Measurements from ENCODE around the gene TPGS2.

Gene TPGS2

GRCh38 chr18:36851202-36851590 is 22.4 kb upstream of the TPGS2 start:
- TF ChIP-seq BACH2 (CRISPR knock-in tag; IDR thresholded peaks at IDR 0.05; ENCODE audit: borderline replicate concordance), result no peak
- TF ChIP-seq ZNF70 (CRISPR knock-in tag; IDR thresholded peaks at IDR 0.05), result no peak
- TF ChIP-seq OSR1 (CRISPR knock-in tag; IDR thresholded peaks at IDR 0.05), result no peak
- peak; percentile 29 for ATAC-seq

DNA sequence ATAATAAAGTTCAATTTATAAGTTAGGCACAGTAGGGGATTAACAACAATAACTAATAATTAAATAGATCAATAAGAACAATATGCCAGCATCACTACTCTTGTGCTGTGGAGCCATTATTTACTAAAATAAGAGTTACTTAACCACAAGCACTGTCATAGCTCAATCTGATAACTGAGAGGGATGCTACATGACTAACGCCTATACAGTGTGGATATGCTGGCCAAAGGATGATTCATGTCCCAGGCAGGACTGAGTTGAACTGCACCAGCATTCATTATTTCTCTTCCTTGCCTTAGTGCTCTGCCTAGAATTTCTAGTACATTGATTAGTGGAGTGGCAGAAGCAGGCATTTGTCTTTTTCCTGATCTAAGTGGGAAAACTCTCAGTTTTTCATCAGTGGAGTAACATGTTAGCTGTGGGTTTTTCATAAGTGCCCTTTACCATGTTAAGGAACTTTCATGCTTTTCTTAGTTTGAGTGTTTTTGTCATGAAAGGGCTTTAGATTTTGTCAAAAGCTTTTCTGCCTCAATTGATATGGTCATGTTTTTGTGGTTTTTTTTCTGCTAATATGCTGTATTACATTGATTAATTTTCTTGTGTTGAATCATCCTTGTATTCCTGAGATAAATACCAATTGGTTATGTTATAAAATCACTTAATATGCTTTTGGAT is 21.9 kb upstream of the TPGS2 start:
- TF ChIP-seq OSR1 (CRISPR knock-in tag; IDR thresholded peaks at IDR 0.05) (no peak), ZNF565 (CRISPR knock-in tag; conservative IDR thresholded peaks at IDR 0.05; ENCODE audit: low read depth) (no peak), CSDC2 (CRISPR knock-in tag; IDR thresholded peaks at IDR 0.05) (no peak), ISL1 (CRISPR knock-in tag; IDR thresholded peaks at IDR 0.05) (0 out of 2 replicates have a peak, but pooled peaks have one; percentile 26)
- ATAC-seq, result peak; percentile 100

- ATAC-seq, result peak; percentile 34; the same call in 2 of the 3 replicates
- TF ChIP-seq GLIS3 (CRISPR knock-in tag; IDR thresholded peaks at IDR 0.05) (no peak), PPARA (CRISPR knock-in tag; IDR thresholded peaks at IDR 0.05; ENCODE audit: borderline replicate concordance) (no peak), ZNF565 (CRISPR knock-in tag; conservative IDR thresholded peaks at IDR 0.05; ENCODE audit: low read depth) (no peak)
These were observed 20.6 kb upstream of the TPGS2 start for GRCh38 chr18:36849288-36850006.

DNA sequence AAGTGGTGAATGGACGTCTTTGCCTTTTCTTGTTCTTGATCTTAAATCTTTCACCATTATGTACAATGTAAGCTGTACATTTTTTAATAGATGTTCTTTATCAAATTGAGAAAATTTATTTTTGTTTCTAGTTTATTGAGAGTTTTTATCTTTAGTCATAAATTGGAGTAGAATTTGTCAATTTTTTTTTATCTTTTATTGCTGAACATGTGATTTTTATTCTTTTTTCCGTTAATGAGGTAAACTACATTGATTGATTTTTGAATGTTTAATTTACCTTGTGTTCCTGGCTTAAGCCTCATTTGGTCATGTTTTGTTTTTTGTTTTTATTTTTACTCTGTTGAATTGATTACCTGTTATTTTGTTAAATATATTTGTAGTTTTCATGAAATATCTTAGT is 19.8 kb upstream of the TPGS2 start:
- TF ChIP-seq ZFP30 (CRISPR knock-in tag; IDR thresholded peaks at IDR 0.05), result no peak
- ATAC-seq, result no peak

- peak; percentile 51 for ATAC-seq
- TF ChIP-seq SNAI2 (CRISPR knock-in tag; IDR thresholded peaks at IDR 0.05) (no peak), ARNTL (CRISPR knock-in tag; IDR thresholded peaks at IDR 0.05; ENCODE audit: borderline replicate concordance, low read depth) (no peak), RARB (CRISPR knock-in tag; IDR thresholded peaks at IDR 0.05) (no peak), ZFP3 (CRISPR knock-in tag; IDR thresholded peaks at IDR 0.05) (no peak), TOX (CRISPR knock-in tag; IDR thresholded peaks at IDR 0.05; ENCODE audit: borderline replicate concordance) (no peak), ZNF8 (CRISPR knock-in tag; IDR thresholded peaks at IDR 0.05) (no peak), CSDC2 (CRISPR knock-in tag; IDR thresholded peaks at IDR 0.05) (no peak), GLIS3 (CRISPR knock-in tag; IDR thresholded peaks at IDR 0.05) (no peak), ISL1 (CRISPR knock-in tag; IDR thresholded peaks at IDR 0.05) (no peak), ZNF70 (CRISPR knock-in tag; IDR thresholded peaks at IDR 0.05) (no peak), POU6F1 (CRISPR knock-in tag; IDR thresholded peaks at IDR 0.05; ENCODE audit: borderline replicate concordance, low read depth) (no peak), BACH2 (CRISPR knock-in tag; IDR thresholded peaks at IDR 0.05; ENCODE audit: borderline replicate concordance) (no peak), PPARA (CRISPR knock-in tag; IDR thresholded peaks at IDR 0.05; ENCODE audit: borderline replicate concordance) (no peak), PATZ1 (CRISPR knock-in tag; IDR thresholded peaks at IDR 0.05; ENCODE audit: borderline replicate concordance) (no peak), TCF4 (CRISPR knock-in tag; IDR thresholded peaks at IDR 0.05; ENCODE audit: borderline replicate concordance) (no peak)
- TF ChIP-seq, protein P1, sequence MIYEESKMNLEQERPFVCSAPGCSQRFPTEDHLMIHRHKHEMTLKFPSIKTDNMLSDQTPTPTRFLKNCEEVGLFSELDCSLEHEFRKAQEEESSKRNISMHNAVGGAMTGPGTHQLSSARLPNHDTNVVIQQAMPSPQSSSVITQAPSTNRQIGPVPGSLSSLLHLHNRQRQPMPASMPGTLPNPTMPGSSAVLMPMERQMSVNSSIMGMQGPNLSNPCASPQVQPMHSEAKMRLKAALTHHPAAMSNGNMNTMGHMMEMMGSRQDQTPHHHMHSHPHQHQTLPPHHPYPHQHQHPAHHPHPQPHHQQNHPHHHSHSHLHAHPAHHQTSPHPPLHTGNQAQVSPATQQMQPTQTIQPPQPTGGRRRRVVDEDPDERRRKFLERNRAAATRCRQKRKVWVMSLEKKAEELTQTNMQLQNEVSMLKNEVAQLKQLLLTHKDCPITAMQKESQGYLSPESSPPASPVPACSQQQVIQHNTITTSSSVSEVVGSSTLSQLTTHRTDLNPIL (CRISPR knock-in tag; IDR thresholded peaks at IDR 0.05; ENCODE audit: low read depth), result no peak
These were observed 15.0 kb upstream of the TPGS2 start for GRCh38 chr18:36843784-36844183.

DNA sequence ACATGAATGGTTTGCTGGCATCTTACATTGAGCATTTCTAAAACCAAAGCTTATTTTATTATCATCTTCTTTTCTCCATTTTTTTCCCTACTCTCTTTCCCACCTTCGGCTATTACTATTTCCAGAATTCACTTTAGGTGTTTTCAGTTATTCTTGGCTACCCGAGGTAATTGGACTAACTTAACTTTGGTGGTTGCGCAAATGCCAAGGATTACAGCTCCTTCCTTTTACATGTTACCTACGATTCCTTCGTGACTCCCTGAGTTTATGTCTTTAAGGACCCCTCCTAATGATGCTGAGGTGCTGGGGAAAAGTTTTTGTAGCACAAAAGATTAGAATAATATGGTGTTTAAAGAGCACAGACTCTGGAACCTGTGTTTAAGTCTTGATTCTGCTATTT is 14.4 kb upstream of the TPGS2 start:
- no peak for ATAC-seq
- no peak for TF ChIP-seq GLIS3 (CRISPR knock-in tag; IDR thresholded peaks at IDR 0.05)
- no peak for TF ChIP-seq CSDC2 (CRISPR knock-in tag; IDR thresholded peaks at IDR 0.05)

Data from SK-N-SH treated with all-trans-retinoic acid at 6 μM for 48 hours (cell line).